ENCODE results near the gene LCP1.

Gene LCP1

DNA sequence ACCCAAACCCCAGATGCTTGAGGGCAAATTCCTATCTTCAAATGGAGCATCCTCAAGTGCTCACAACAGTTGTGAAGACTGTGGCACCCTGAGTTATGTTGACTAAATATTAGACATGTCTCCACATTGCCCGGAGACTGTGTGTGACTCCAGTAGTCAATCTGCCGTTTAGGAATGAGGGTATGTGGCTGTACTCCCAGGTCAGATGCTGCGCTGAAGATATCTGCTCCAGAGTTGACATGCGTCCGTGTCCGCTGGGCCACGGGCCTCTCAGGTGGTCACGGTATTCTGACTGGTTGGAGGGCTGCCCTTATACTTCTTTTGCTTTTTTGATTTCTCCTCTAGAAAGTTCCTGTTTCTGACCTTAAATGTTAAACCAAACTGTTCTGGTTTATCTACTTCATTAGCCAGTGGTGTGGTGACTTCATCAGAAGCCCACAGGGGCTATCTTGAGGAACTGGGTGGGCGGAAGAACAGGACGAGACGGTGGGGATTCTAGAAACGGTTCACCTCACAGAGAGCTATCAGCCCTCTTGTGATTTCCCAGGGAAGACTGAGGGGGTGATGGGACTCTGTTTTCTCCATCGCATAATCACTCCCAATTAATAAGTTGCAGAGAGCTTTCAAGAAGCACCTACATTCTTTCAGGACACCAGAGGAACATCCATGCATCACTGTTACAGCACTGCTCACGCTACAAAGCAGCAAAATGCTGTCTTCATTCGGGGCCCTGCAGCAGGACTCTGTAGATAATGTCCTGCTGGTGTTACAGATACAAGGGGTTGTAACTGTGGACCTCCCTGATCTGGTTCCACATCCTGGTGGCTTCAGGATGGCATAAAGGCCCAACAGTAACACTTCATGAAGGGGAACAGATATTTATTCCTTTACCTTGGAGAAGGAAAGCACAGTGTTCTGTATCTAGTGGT lies 1.3 kb upstream of the LCP1 start:
- H3K27ac ChIP-seq (ENCODE audit: insufficient read depth in 1 of 2, low read depth in 1 of 2, low read length in 2 of 2, poor library complexity in 1 of 2, severe bottlenecking in 2 of 2): peak overlapping the region in 1 of 2 experiments; percentile 89
- peaks cover 0 to 8% (median under 1%) of the 10 kb centered on the region in 4 experiments for H3K36me3 ChIP-seq (ENCODE audit: control insufficient read depth in 4 of 4, insufficient read depth in 4 of 4, low read length in 3 of 4)
- ChIA-PET CTCF (interaction anchor here (1.0 to 2.4 kb wide), 9 partner anchors 10 to 112 kb away, joined by 3 to 17 read pairs (median 6); no protein-coding TSS in a partner anchor), POLR2A (no interaction called here)
- peak in 2 of 3 donors; percentile 45 to 62 for DNase-seq
- 58% methylated on average over 13 of the region's 15 CpGs for WGBS (ENCODE audit: insufficient coverage)
- H3K4me1 ChIP-seq (ENCODE audit: control extremely low read depth in 1 of 4, control insufficient read depth in 4 of 4, insufficient read depth in 4 of 4, low read length in 3 of 4): peaks cover 34 to 54% (median 40%) of the 10 kb centered on the region in 4 experiments
- no peaks in the 10 kb centered on the region for H3K9me3 ChIP-seq (ENCODE audit: control extremely low read depth in 1 of 5, control insufficient read depth in 4 of 5, insufficient read depth in 2 of 5, low read depth in 1 of 5, low read length in 4 of 5)
- peak overlapping the region in 4 of 7 experiments; percentile 11 to 82 (median 64) for H3K4me3 ChIP-seq (ENCODE audit: control insufficient read depth in 1 of 7, extremely low read depth in 1 of 7, insufficient read depth in 4 of 7, low read depth in 2 of 7, low read length in 6 of 7)
- H3K27me3 ChIP-seq (replicated peaks in 2 of 5; ENCODE audit: control insufficient read depth in 4 of 5, insufficient read depth in 5 of 5, low read length in 4 of 5): no peaks in the 10 kb centered on the region

DNA sequence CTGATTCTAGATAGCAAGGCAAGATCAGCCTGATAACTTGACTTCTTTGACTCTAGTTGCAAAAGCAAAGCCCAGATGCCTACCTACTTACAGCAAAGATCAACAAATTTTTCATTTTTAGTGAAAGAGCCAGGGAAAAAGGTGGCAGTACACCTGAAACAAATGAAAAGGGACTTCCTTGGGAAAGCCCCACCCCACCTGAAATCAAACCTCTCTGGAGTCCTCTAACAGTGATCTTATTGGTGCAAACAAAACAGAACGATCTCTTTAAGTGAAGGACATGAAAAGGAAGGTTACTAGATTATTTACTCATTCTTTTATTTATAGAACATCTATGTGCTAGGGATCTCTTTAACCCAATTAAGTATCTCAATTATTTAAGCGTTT lies 507 bp upstream of the LCP1 start:
- no peaks in the 10 kb centered on the region for H3K9me3 ChIP-seq (ENCODE audit: control extremely low read depth in 1 of 5, control insufficient read depth in 4 of 5, insufficient read depth in 2 of 5, low read depth in 1 of 5, low read length in 4 of 5)
- H3K27ac ChIP-seq (ENCODE audit: insufficient read depth in 1 of 2, low read depth in 1 of 2, low read length in 2 of 2, poor library complexity in 1 of 2, severe bottlenecking in 2 of 2): peak overlapping the region; percentile 14 to 89
- ChIA-PET POLR2A (interaction anchor here (0.6 to 1.2 kb wide), 4 partner anchors 11 to 1417 kb away, joined by 3 to 5 read pairs (median 4); no protein-coding TSS in a partner anchor), CTCF (interaction anchor here (1.0 to 2.4 kb wide), 10 partner anchors 11 to 113 kb away, joined by 3 to 17 read pairs (median 5); no protein-coding TSS in a partner anchor)
- H3K36me3 ChIP-seq (ENCODE audit: control insufficient read depth in 4 of 4, insufficient read depth in 4 of 4, low read length in 3 of 4): peaks cover 0 to 16% (median 2%) of the 10 kb centered on the region in 4 experiments
- H3K4me1 ChIP-seq (ENCODE audit: control extremely low read depth in 1 of 4, control insufficient read depth in 4 of 4, insufficient read depth in 4 of 4, low read length in 3 of 4): peaks cover 42 to 62% (median 47%) of the 10 kb centered on the region in 4 experiments
- WGBS (ENCODE audit: insufficient coverage): no CpG with 5 or more reads among the region's 2 CpGs
- no peak for DNase-seq
- peak overlapping the region in 6 of 7 experiments; percentile 79 to 97 (median 89) for H3K4me3 ChIP-seq (ENCODE audit: control insufficient read depth in 1 of 7, extremely low read depth in 1 of 7, insufficient read depth in 4 of 7, low read depth in 2 of 7, low read length in 6 of 7)
- no peaks in the 10 kb centered on the region for H3K27me3 ChIP-seq (replicated peaks in 2 of 5; ENCODE audit: control insufficient read depth in 4 of 5, insufficient read depth in 5 of 5, low read length in 4 of 5)

DNA sequence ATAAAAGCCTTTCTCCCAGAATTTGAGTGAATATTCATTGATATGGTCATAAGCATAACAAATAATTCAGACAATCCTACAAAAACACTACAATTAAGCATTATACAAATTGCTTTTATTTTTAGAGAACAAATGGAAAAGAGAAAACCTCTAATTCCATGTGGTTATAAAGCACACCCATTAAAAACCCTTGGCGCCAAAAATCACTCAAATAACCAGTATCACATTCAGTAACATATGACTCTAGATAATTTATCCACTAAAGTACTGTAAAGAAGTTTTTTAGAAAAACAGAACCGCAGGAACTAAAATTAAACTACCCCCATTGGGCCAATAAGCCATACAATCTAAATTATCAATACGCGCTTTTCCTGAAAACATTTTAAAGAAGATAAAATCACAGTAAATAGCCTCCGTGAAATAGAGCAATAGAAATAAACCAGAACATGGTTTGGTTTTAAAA lies 569 bp downstream of the LCP1 start:
- Histone ChIP-seq H3K36me3 (ENCODE audit: control insufficient read depth in 4 of 4, insufficient read depth in 4 of 4, low read length in 3 of 4) (peaks cover 0 to 17% (median 2%) of the 10 kb centered on the region in 4 experiments), H3K9me3 (ENCODE audit: control extremely low read depth in 1 of 5, control insufficient read depth in 4 of 5, insufficient read depth in 2 of 5, low read depth in 1 of 5, low read length in 4 of 5) (no peaks in the 10 kb centered on the region), H3K27me3 (replicated peaks in 2 of 5; ENCODE audit: control insufficient read depth in 4 of 5, insufficient read depth in 5 of 5, low read length in 4 of 5) (no peaks in the 10 kb centered on the region), H3K4me1 (ENCODE audit: control extremely low read depth in 1 of 4, control insufficient read depth in 4 of 4, insufficient read depth in 4 of 4, low read length in 3 of 4) (peaks cover 50 to 73% (median 56%) of the 10 kb centered on the region in 4 experiments), H3K4me3 (ENCODE audit: control insufficient read depth in 1 of 7, extremely low read depth in 1 of 7, insufficient read depth in 4 of 7, low read depth in 2 of 7, low read length in 6 of 7) (peak overlapping the region; percentile 60 to 97 (median 84)), H3K27ac (ENCODE audit: insufficient read depth in 1 of 2, low read depth in 1 of 2, low read length in 2 of 2, poor library complexity in 1 of 2, severe bottlenecking in 2 of 2) (peak overlapping the region; percentile 74 to 89)
- no peak for DNase-seq
- ChIA-PET POLR2A (interaction anchor here (1.0 to 1.2 kb wide), 2 partner anchors 9 to 56 kb away, joined by 3 to 4 read pairs; no protein-coding TSS in a partner anchor), CTCF (interaction anchor here (1.4 to 2.4 kb wide), 3 partner anchors 14 to 23 kb away, joined by 3 to 17 read pairs (median 14); no protein-coding TSS in a partner anchor)
- no CpG with 5 or more reads among the region's 5 CpGs for WGBS (ENCODE audit: insufficient coverage)

DNA sequence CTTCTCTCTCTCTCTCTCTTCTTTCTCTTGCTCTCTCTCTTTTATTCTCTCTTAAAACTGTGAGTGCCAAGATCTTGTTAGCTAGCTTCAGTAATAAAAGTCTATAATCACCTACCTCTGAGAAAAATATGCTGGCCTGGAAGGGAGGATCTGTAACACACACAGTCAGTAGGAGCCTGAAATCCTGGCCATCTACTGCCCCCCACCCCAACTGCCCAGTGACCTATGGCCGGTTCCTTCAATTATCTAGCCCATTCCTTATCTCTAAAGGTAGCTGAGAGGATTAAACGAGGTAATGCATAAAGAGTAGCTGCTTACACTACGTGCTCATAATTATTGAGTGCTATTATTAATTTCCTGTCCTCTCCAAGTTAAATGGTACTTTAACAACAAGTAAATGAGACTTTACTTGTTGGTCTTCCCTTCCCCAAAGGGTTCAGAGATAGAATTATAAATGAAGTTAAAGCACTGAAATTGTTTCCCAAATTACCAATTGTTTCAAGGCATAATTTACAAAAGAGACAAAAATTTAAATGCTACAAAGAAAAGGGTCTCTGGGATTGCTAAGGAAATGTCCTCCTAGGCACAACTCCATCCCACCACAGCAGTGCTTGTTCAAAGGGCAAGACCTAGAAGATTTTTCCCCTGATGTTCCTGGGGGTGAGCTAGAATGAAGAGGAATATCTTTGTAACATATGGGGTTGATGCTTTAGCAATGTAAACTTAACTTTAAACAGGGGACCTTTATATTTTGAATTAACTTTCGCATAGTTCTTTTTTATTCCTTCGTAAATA lies 1.8 kb downstream of the LCP1 start:
- Histone ChIP-seq H3K4me1 (ENCODE audit: control extremely low read depth in 1 of 4, control insufficient read depth in 4 of 4, insufficient read depth in 4 of 4, low read length in 3 of 4) (peaks cover 60 to 85% (median 67%) of the 10 kb centered on the region in 4 experiments), H3K27ac (ENCODE audit: insufficient read depth in 1 of 2, low read depth in 1 of 2, low read length in 2 of 2, poor library complexity in 1 of 2, severe bottlenecking in 2 of 2) (peak overlapping the region; percentile 74 to 89), H3K4me3 (ENCODE audit: control insufficient read depth in 1 of 7, extremely low read depth in 1 of 7, insufficient read depth in 4 of 7, low read depth in 2 of 7, low read length in 6 of 7) (peak overlapping the region in 6 of 7 experiments; percentile 79 to 97 (median 89)), H3K27me3 (replicated peaks in 2 of 5; ENCODE audit: control insufficient read depth in 4 of 5, insufficient read depth in 5 of 5, low read length in 4 of 5) (no peaks in the 10 kb centered on the region), H3K9me3 (ENCODE audit: control extremely low read depth in 1 of 5, control insufficient read depth in 4 of 5, insufficient read depth in 2 of 5, low read depth in 1 of 5, low read length in 4 of 5) (no peaks in the 10 kb centered on the region), H3K36me3 (ENCODE audit: control insufficient read depth in 4 of 4, insufficient read depth in 4 of 4, low read length in 3 of 4) (peaks cover 0 to 19% (median 2%) of the 10 kb centered on the region in 4 experiments)
- DNase-seq: no peak
- no CpG with 5 or more reads among the region's 5 CpGs for WGBS (ENCODE audit: insufficient coverage)
- ChIA-PET POLR2A (no interaction called here), CTCF (interaction anchor here (0.8 to 7.5 kb wide), 2 partner anchors 20 to 23 kb away, joined by 3 to 55 read pairs; no protein-coding TSS in a partner anchor)

DNA sequence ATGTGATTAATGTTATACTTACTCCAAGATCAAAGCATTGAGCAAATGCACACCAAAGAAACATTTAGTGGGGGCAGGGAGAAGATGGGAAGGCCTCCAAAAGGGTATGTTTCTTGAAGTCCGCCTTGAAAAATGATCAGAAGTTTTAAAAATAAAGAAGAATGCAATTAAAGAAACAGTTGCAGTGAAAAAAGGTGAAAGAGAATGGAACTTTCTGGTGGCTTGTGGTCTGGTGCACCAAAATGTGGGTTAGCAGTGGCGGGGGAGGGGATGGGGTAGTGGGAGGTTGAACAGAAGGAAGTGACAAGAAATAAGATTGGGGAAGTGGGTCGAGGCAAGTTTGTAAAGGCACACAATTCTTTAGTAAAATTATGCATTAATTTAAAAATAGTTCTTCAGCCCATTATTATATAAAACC lies 2.5 kb downstream of the LCP1 start:
- H3K27ac ChIP-seq (ENCODE audit: insufficient read depth in 1 of 2, low read depth in 1 of 2, low read length in 2 of 2, poor library complexity in 1 of 2, severe bottlenecking in 2 of 2): peak overlapping the region; percentile 74 to 89
- peaks cover 65 to 85% (median 70%) of the 10 kb centered on the region in 4 experiments for H3K4me1 ChIP-seq (ENCODE audit: control extremely low read depth in 1 of 4, control insufficient read depth in 4 of 4, insufficient read depth in 4 of 4, low read length in 3 of 4)
- peak; percentile 82 to 96 (median 95) for DNase-seq
- ChIA-PET POLR2A (no interaction called here), CTCF (interaction anchor here (0.9 to 7.5 kb wide), 5 partner anchors 12 to 850 kb away, joined by 3 to 55 read pairs (median 4); no protein-coding TSS in a partner anchor)
- 0% methylated on average over 2 of the region's 3 CpGs for WGBS (ENCODE audit: insufficient coverage)
- peaks cover 0 to 23% (median 2%) of the 10 kb centered on the region in 4 experiments for H3K36me3 ChIP-seq (ENCODE audit: control insufficient read depth in 4 of 4, insufficient read depth in 4 of 4, low read length in 3 of 4)
- no peaks in the 10 kb centered on the region for H3K27me3 ChIP-seq (replicated peaks in 2 of 5; ENCODE audit: control insufficient read depth in 4 of 5, insufficient read depth in 5 of 5, low read length in 4 of 5)
- H3K4me3 ChIP-seq (ENCODE audit: control insufficient read depth in 1 of 7, extremely low read depth in 1 of 7, insufficient read depth in 4 of 7, low read depth in 2 of 7, low read length in 6 of 7): peak overlapping the region in 6 of 7 experiments; percentile 53 to 97 (median 88)
- no peaks in the 10 kb centered on the region for H3K9me3 ChIP-seq (ENCODE audit: control extremely low read depth in 1 of 5, control insufficient read depth in 4 of 5, insufficient read depth in 2 of 5, low read depth in 1 of 5, low read length in 4 of 5)

DNA sequence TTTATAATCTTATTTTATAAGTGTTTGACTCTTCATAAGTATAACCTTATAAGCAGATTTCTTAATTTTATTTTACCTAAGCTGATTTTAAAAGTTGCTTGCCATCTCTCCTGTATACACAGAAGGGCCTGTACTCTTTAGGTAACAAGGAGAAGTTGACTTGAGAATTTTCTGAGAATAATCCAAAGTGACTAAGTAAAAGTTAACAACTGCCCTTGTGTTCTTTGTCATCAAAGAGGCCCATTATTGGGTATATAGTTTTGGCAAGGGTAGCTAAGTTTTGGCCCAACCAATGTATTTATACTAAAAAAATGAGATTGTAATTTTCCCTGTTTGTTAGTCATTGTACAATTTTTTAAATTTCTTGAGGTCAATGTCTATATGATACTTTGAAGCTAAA lies 3.2 kb downstream of the LCP1 start:
- peak overlapping the region in 5 of 7 experiments; percentile 79 to 97 (median 94) for H3K4me3 ChIP-seq (ENCODE audit: control insufficient read depth in 1 of 7, extremely low read depth in 1 of 7, insufficient read depth in 4 of 7, low read depth in 2 of 7, low read length in 6 of 7)
- peaks cover 65 to 85% (median 71%) of the 10 kb centered on the region in 4 experiments for H3K4me1 ChIP-seq (ENCODE audit: control extremely low read depth in 1 of 4, control insufficient read depth in 4 of 4, insufficient read depth in 4 of 4, low read length in 3 of 4)

More for the DNA sequence above, 3.2 kb downstream of the LCP1 start:
- peak overlapping the region in 1 of 2 experiments; percentile 33 for H3K27ac ChIP-seq (ENCODE audit: insufficient read depth in 1 of 2, low read depth in 1 of 2, low read length in 2 of 2, poor library complexity in 1 of 2, severe bottlenecking in 2 of 2)
- H3K36me3 ChIP-seq (ENCODE audit: control insufficient read depth in 4 of 4, insufficient read depth in 4 of 4, low read length in 3 of 4): peaks cover 0 to 24% (median 2%) of the 10 kb centered on the region in 4 experiments
- H3K9me3 ChIP-seq (ENCODE audit: control extremely low read depth in 1 of 5, control insufficient read depth in 4 of 5, insufficient read depth in 2 of 5, low read depth in 1 of 5, low read length in 4 of 5): no peaks in the 10 kb centered on the region
- H3K27me3 ChIP-seq (replicated peaks in 2 of 5; ENCODE audit: control insufficient read depth in 4 of 5, insufficient read depth in 5 of 5, low read length in 4 of 5): no peaks in the 10 kb centered on the region
- no peak for DNase-seq
- ChIA-PET POLR2A (no interaction called here), CTCF (interaction anchor here (0.9 to 7.5 kb wide), 6 partner anchors 9 to 849 kb away, joined by 3 to 55 read pairs (median 4); no protein-coding TSS in a partner anchor)

All from common myeloid progenitor, CD34-positive (primary cell).